OCI-LY3 (cell line): Measurements from ENCODE around the gene THAP8.

ENCODE experiments used
- H2AFZ ChIP-seq: fragments of 200-600, 300-600 bp; shearing (Covaris generic); 2 replicates; pipeline ENCODE4 v1.6.0; 2014; ENCODE audit warnings: antibody characterized with exemption, low read depth, low read length
- H3K27ac ChIP-seq: fragments of 200-600, 300-600 bp; sonication (generic); 2 replicates; pipeline ENCODE4 v1.5.1; 2014; ENCODE audit warnings: mild to moderate bottlenecking, low read length, moderate library complexity, mixed read lengths
- H3K27me3 ChIP-seq: fragments of 200-600, 300-600 bp; sonication (generic); 2 replicates; pipeline ENCODE4 v1.6.1; 2014; ENCODE audit warnings: low read depth, low read length, mixed read lengths
- H3K36me3 ChIP-seq: fragments of 200-600, 300-600 bp; sonication (generic); replicated peaks from 2 replicates; pipeline ENCODE3; 2014; ENCODE audit warnings: low read depth, low read length, mixed read lengths
- H3K4me1 ChIP-seq: fragments of 300-600, 200-600 bp; sonication (generic); 2 replicates; pipeline ENCODE4 v1.6.1; 2014; ENCODE audit warnings: low read length, mixed read lengths
- H3K4me2 ChIP-seq: fragments of 200-600, 300-600 bp; sonication (generic); 2 replicates; pipeline ENCODE4 v1.6.1; 2014; ENCODE audit warnings: low read length, mixed read lengths
- H3K4me3 ChIP-seq: fragments of 300-600, 200-600 bp; sonication (generic); 2 replicates; pipeline ENCODE4 v1.5.1; 2014; ENCODE audit warnings: antibody characterized with exemption, mild to moderate bottlenecking, low read length, moderate library complexity
- H3K79me2 ChIP-seq: fragments of 300-600, 200-600 bp; shearing (Covaris generic); 2 replicates; pipeline ENCODE4 v1.6.1; 2014; ENCODE audit warnings: mild to moderate bottlenecking, low read length, mixed read lengths
- H3K9ac ChIP-seq: fragments of 300-600, 200-600 bp; shearing (Covaris generic); 2 replicates; pipeline ENCODE4 v1.6.0; 2014; ENCODE audit warnings: mild to moderate bottlenecking, low read length, moderate library complexity
- H3K9me3 ChIP-seq: fragments of 200-600, 300-600 bp; shearing (Covaris generic); 2 replicates; pipeline ENCODE4 v1.6.1; 2014; ENCODE audit warnings: low read length, mixed read lengths; ENCODE audit not compliant: insufficient read depth
- H4K20me1 ChIP-seq: fragments of 200-600, 300-600 bp; sonication (generic); 2 replicates; pipeline ENCODE4 v1.6.1; 2016; ENCODE audit warnings: low read length, mixed read lengths; ENCODE audit not compliant: insufficient read depth
- CTCF ChIP-seq: fragments of 200-600, 300-600 bp; sonication (generic); IDR thresholded peaks from 2 replicates; pipeline ENCODE4 v1.5.1; 2014; ENCODE audit warnings: antibody characterized with exemption, low read length, low read depth
- EZH2phosphoT487 ChIP-seq: fragments of 200-600 bp; shearing (Covaris generic); IDR thresholded peaks from 2 replicates; pipeline ENCODE4 v1.6.1; 2018; ENCODE audit warnings: antibody characterized with exemption, mixed run types, low read depth

The THAP8 gene

GRCh38 chr19:35991731-35992450 lies 62.2 kb downstream of the THAP8 start:
- H3K4me1 ChIP-seq, result peaks cover 29% of the 10 kb centered on the region
- no peak overlapping the region for H3K27ac ChIP-seq
- no peaks in the 10 kb centered on the region for H3K36me3 ChIP-seq
- peaks cover 19% of the 10 kb centered on the region for H3K79me2 ChIP-seq
- TF ChIP-seq CTCF (no peak), EZH2phosphoT487 (no peak)
- no peak overlapping the region for H2AFZ ChIP-seq
- H3K9me3 ChIP-seq, result peaks cover 6% of the 10 kb centered on the region; the same call in 1 of the 2 replicates
- no peak overlapping the region for H3K4me2 ChIP-seq
- H3K27me3 ChIP-seq, result no peaks in the 10 kb centered on the region
- no peak overlapping the region for H3K4me3 ChIP-seq
- no peaks in the 10 kb centered on the region for H4K20me1 ChIP-seq
- no peak overlapping the region for H3K9ac ChIP-seq

- peaks cover 6% of the 10 kb centered on the region; the same call in 1 of the 2 replicates for H3K9me3 ChIP-seq
- H3K27ac ChIP-seq, result no peak overlapping the region
- no peaks in the 10 kb centered on the region for H3K36me3 ChIP-seq
- TF ChIP-seq CTCF (no peak), EZH2phosphoT487 (no peak)
- H3K4me1 ChIP-seq, result peaks cover 27% of the 10 kb centered on the region
- peaks cover 11% of the 10 kb centered on the region for H3K79me2 ChIP-seq
- H3K9ac ChIP-seq, result no peak overlapping the region
- no peak overlapping the region for H2AFZ ChIP-seq
- no peak overlapping the region for H3K4me2 ChIP-seq
- H3K27me3 ChIP-seq, result no peaks in the 10 kb centered on the region
- H3K4me3 ChIP-seq, result no peak overlapping the region
- no peaks in the 10 kb centered on the region for H4K20me1 ChIP-seq
These were observed 63.0 kb downstream of the THAP8 start for GRCh38 chr19:35990771-35991730.

- TF ChIP-seq CTCF (no peak), EZH2phosphoT487 (no peak)
- H3K27me3 ChIP-seq, result no peaks in the 10 kb centered on the region
- no peak overlapping the region for H3K27ac ChIP-seq
- peaks cover 24% of the 10 kb centered on the region for H3K4me1 ChIP-seq
- H3K4me2 ChIP-seq, result no peak overlapping the region
- no peaks in the 10 kb centered on the region for H4K20me1 ChIP-seq
- H3K36me3 ChIP-seq, result no peaks in the 10 kb centered on the region
- no peak overlapping the region for H3K9ac ChIP-seq
- H3K9me3 ChIP-seq, result peaks cover 6% of the 10 kb centered on the region; the same call in 1 of the 2 replicates
- H3K79me2 ChIP-seq, result peaks cover 2% of the 10 kb centered on the region
- no peak overlapping the region for H2AFZ ChIP-seq
- H3K4me3 ChIP-seq, result no peak overlapping the region
These were observed 63.9 kb downstream of the THAP8 start for GRCh38 chr19:35990156-35990555.

GRCh38 chr19:35988824-35989223 lies 65.3 kb downstream of the THAP8 start:
- Histone ChIP-seq H3K27ac (no peak overlapping the region), H4K20me1 (no peaks in the 10 kb centered on the region), H3K4me2 (no peak overlapping the region), H3K9me3 (peaks cover 6% of the 10 kb centered on the region; the same call in 1 of the 2 replicates), H3K79me2 (no peaks in the 10 kb centered on the region), H3K4me3 (no peak overlapping the region), H2AFZ (no peak overlapping the region), H3K36me3 (no peaks in the 10 kb centered on the region), H3K27me3 (0 out of 2 replicates have a peak, but pooled peaks cover 3% of the 10 kb centered on the region), H3K4me1 (peaks cover 22% of the 10 kb centered on the region), H3K9ac (no peak overlapping the region)
- no peak for TF ChIP-seq CTCF
- TF ChIP-seq EZH2phosphoT487, result no peak
